ENCODE measurements around the gene KDM4D. TPM values are rescaled to one million over a fixed set of nuclear protein-coding genes. Genes with fewer than 3 reads are reported as not detected.

KDM4D gene
- polyA plus RNA-seq, 1 experiment, result 0.68 TPM

- H3K9me3 ChIP-seq (ENCODE audit: control insufficient read depth, insufficient read depth, low read length), result no peaks in the 10 kb centered on the region
- no peak for DNase-seq (ENCODE audit: low read depth, low spot score)
- no peak overlapping the region for H3K4me3 ChIP-seq (ENCODE audit: low read depth, low read length)
- no peak for TF ChIP-seq CTCF (IDR thresholded peaks at IDR 0.05; ENCODE audit: low read depth, low read length)
- no peak overlapping the region for H3K27ac ChIP-seq (ENCODE audit: low read depth, low read length)
- H3K27me3 ChIP-seq (ENCODE audit: control insufficient read depth, insufficient read depth, low read length), result no peaks in the 10 kb centered on the region
- CTCF ChIA-PET, result interaction anchor here (1.1 to 3.1 kb wide), 4 partner anchors 10 to 354 kb away, joined by 3 to 20 read pairs (median 8); no protein-coding TSS in a partner anchor
- POLR2A ChIA-PET, result no interaction called here
Observed at GRCh38 chr11:94956963-94957362, 16.5 kb upstream of the KDM4D start.

- Histone ChIP-seq H3K27me3 (ENCODE audit: control insufficient read depth, insufficient read depth, low read length) (no peaks in the 10 kb centered on the region), H3K27ac (ENCODE audit: low read depth, low read length) (peak overlapping the region; percentile 54), H3K9me3 (ENCODE audit: control insufficient read depth, insufficient read depth, low read length) (no peaks in the 10 kb centered on the region), H3K4me3 (ENCODE audit: low read depth, low read length) (no peak overlapping the region)
- ChIA-PET CTCF (interaction anchor here (1.1 to 3.1 kb wide), 4 partner anchors 9 to 355 kb away, joined by 3 to 20 read pairs (median 8); no protein-coding TSS in a partner anchor), POLR2A (interaction anchor here (1.2 kb wide), 1 partner anchor 15 kb away, joined by 4 read pairs; the partner anchor contains the start of genes CWC15 and KDM4D)
- TF ChIP-seq CTCF (IDR thresholded peaks at IDR 0.05; ENCODE audit: low read depth, low read length), result no peak
- no peak for DNase-seq (ENCODE audit: low read depth, low spot score)
Observed at GRCh38 chr11:94958121-94958696, 15.3 kb upstream of the KDM4D start.

GRCh38 chr11:94959179-94959578 is 14.3 kb upstream of the KDM4D start:
- ChIA-PET POLR2A (no interaction called here), CTCF (interaction anchor here (1.0 to 3.1 kb wide), 3 partner anchors 10 to 336 kb away, joined by 4 to 20 read pairs (median 12); no protein-coding TSS in a partner anchor)
- no peaks in the 10 kb centered on the region for H3K9me3 ChIP-seq (ENCODE audit: control insufficient read depth, insufficient read depth, low read length)
- no peaks in the 10 kb centered on the region for H3K27me3 ChIP-seq (ENCODE audit: control insufficient read depth, insufficient read depth, low read length)
- H3K27ac ChIP-seq (ENCODE audit: low read depth, low read length), result no peak overlapping the region
- H3K4me3 ChIP-seq (ENCODE audit: low read depth, low read length), result no peak overlapping the region
- DNase-seq (ENCODE audit: low read depth, low spot score), result no peak
- no peak for TF ChIP-seq CTCF (IDR thresholded peaks at IDR 0.05; ENCODE audit: low read depth, low read length)

- no peak overlapping the region for H3K4me3 ChIP-seq (ENCODE audit: low read depth, low read length)
- POLR2A ChIA-PET, result interaction anchor here (1.9 kb wide), 1 partner anchor 13 kb away, joined by 5 read pairs; the partner anchor contains the start of genes CWC15 and KDM4D
- TF ChIP-seq CTCF (IDR thresholded peaks at IDR 0.05; ENCODE audit: low read depth, low read length), result no peak
- no peak for DNase-seq (ENCODE audit: low read depth, low spot score)
- H3K27me3 ChIP-seq (ENCODE audit: control insufficient read depth, insufficient read depth, low read length), result no peaks in the 10 kb centered on the region
- CTCF ChIA-PET, result interaction anchor here (1.0 to 3.0 kb wide), 2 partner anchors 63 to 338 kb away, joined by 3 to 26 read pairs; no protein-coding TSS in a partner anchor
- no peak overlapping the region for H3K27ac ChIP-seq (ENCODE audit: low read depth, low read length)
- H3K9me3 ChIP-seq (ENCODE audit: control insufficient read depth, insufficient read depth, low read length), result no peaks in the 10 kb centered on the region
Observed at GRCh38 chr11:94960488-94960887, 13.0 kb upstream of the KDM4D start.

- no peak for TF ChIP-seq CTCF (IDR thresholded peaks at IDR 0.05; ENCODE audit: low read depth, low read length)
Observed at GRCh38 chr11:94961255-94961654, 12.3 kb upstream of the KDM4D start.

More at GRCh38 chr11:94961255-94961654, 12.3 kb upstream of the KDM4D start:
- POLR2A ChIA-PET, result interaction anchor here (1.9 kb wide), 1 partner anchor 12 kb away, joined by 5 read pairs; the partner anchor contains the start of genes CWC15 and KDM4D
- no peak for DNase-seq (ENCODE audit: low read depth, low spot score)
- Histone ChIP-seq H3K27me3 (ENCODE audit: control insufficient read depth, insufficient read depth, low read length) (no peaks in the 10 kb centered on the region), H3K4me3 (ENCODE audit: low read depth, low read length) (no peak overlapping the region), H3K27ac (ENCODE audit: low read depth, low read length) (no peak overlapping the region), H3K9me3 (ENCODE audit: control insufficient read depth, insufficient read depth, low read length) (no peaks in the 10 kb centered on the region)
- CTCF ChIA-PET, result interaction anchor here (0.6 to 3.0 kb wide), 3 partner anchors 64 to 338 kb away, joined by 3 to 26 read pairs (median 4); no protein-coding TSS in a partner anchor

Data from AG04450 (cell line).